Stimulated activated CD8-positive, alpha-beta memory T cell treated with anti-CD3 and anti-CD28 coated beads, Interleukin-15, amount 100 ng/mL, for 24 hours (primary cell): ENCODE data around the gene METTL8.
"Not testable (repeated sequence)": the region's sequence is repeated elsewhere in the genome, so short reads cannot be mapped to it uniquely, and the experiment has no call there.

Source experiments
- DNase-seq: peaks from one replicate; pipeline ENCODE4 v3.0.0-alpha.2; 2020; ENCODE audit warnings: low read depth

METTL8 gene

DNA sequence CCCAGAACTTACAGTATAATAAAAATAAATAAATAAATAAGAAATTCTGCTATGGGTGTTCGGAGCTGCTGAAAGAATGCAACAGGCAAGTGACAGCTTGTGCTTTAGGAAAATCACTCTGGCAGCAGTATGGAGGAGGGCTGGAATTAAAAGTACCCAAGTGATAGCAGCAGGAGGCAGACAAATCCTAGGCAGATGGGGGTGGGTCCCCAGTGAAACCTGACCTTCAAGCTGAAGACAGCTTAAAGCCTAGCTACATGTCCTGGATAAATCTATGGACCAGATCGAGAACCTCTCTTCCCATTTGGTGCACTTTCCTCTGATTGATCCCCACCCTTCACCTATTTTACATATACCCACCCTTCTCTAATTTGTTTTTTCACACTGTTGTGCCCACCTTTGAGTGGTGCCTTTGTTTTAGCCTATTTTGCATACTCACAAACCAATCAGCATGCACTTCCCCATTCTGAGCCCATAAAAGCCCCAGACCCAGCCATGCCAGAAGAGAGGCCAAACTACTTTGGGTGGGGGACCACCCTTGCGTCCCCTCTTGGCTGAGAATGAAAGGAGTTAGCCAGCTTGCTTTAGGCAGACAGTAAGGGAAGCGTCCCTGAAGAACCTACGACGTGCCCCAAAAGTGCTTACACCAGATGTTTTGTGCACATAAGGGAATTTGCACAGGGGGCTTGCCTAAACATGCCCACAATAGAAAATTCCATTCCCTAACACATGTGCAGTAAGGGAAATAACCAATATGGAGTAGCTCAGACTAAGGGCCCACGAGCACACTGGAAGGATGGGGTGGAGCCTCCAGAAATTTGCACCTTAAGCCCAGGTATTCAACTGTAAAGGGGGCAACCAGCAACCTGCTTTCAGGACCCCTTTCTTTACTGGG, 3.0 kb downstream of the METTL8 start:
- no peak for DNase-seq

DNA sequence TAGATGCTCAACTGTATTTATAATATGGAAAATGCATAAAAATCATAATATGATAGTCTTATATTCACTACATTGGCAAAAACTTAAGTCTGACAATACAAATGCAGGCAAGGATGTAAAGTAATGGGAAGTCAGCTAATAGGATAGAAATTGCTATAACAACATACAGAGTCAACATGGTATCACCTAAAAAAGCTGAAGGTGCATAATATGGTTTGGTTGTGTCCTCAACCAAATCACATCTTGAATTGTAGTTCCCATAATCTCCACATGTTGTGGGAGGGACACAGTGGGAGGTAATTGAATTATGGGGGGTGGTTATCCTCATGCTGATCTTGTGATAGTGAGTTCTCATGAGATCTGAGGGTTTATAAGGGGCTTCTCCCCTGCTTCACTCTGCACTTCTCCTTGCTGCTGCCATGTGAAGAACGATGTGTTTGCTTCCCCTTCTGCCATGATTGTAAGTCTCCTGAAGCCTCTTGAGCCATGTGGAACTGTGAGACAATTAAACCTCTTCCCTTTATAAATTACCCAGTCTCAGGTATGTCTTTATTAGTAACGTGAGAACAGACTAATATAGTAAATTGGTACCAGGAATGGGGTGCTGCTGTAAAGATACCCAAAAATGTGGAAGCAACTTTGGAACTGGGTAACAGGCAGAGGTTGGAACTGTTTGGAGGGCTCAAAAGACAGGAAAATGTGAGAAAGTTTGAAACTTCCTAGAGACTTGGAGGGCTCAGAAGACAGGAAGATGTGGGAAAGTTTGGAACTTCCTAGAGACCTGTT, 10.9 kb downstream of the METTL8 start:
- not testable (repeated sequence) for DNase-seq

DNA sequence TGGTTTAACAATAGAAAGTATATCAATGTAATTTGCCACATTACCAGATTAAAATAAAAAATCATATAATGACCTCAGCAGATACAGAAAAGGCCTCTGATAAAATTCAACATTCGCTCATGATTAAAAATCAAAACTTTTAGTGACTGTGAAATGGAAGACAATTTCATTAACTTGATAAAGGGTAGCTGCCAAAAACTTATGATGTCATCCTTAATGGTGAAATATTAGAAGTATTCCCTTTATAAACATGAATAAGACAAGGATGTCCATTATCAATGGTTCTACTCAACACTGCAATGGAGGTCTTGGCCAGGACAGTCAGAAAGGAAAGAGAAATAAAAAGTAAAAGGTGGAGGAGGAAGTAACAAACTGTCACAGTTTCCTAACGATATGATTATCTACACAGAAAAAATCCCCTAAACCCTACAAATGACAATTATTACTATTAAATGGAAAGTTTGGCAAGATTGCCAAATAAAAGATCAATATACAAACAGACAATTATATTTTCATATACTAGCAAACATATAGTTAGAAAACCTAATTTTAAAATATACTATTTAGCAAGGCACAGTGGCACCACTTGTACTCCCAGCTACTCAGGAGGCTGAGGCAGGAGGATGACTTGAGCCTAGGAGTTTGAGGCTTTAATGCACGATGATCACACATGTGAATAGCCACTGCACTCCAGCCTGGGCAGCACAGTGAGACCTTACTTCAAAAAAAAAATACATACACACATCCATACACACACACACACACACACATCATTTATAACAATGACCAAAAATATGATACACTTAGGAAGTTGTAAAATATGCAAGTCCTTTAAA, 12.8 kb downstream of the METTL8 start:
- DNase-seq, result no peak

DNA sequence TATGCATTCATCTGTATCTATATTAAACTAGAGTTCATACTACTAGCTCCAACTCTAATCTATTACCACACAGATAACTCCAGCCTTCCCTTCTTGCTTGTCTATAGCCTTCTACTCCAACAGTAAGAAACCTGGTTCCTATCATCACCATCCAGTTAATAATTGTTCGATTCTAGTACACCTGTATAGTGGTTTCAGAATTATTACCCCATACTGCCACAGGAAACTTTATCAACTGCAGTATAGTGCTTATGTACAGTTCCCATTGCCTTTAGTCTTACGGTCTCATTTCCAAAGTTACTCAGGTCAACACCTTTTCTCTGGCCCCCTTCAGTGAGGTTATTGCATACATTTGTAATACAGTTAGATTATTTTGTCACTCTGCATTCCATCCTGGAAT, 14.5 kb downstream of the METTL8 start:
- no peak for DNase-seq

DNA sequence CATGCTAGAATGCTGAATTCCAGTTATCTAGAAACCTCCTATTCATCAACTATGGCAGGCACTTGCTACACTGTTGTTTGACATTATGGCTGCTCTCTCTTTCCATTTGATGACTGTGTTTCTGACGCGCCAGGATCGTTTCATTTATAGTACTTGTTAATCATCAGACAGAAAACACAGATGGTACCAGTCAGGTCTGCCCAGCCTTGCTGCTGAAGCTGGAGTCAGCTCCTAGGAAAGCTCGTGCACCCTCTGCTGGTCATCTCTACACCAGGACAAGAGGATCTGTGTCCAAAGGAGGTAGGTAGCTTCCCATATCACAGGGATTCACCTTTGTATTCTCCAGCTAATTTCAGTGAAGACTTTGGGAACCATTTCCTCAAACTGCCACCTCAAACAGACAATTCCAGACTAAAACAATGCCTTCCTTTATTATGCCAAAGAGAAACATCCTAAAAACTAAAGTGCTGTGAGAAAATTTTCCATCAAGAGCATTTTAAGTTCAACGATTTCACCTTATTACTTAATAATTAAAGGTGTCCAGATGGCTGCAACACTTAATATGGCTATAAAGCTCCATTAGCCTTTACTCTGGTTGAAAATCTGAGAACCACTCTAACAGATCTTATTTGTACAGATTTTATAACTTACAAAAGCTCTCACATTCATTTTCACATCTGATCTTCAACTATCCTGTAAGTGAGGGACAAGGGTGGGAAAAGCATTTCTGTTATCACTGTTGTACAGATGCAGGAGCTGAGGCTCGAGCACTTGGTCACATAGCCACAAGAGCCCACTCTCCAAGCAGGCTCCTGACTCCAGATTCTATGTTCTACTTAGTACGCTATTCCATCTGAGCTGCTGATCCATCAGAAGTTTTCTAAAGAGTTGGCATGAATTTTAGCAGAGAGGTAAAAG, 17.5 kb downstream of the METTL8 start:
- DNase-seq, result peak; percentile 37

DNA sequence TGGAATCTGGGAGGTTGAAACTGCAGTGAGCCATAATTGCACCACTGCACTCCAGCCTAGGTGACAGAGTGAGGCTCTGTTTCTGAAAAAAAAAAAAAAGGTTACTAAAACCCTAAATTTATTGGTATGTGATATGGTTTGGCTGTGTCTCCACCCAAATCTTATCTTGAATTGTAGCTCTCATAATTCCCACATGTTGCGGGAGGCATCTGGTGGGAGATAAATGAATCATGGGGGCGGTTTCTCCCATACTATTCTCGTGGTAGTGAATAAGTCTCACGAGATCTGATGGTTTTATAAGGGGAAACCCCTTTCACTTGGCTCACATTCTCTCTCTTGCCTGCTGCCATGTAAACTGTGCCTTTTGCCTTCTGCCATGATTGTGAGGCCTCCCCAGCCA, 19.1 kb downstream of the METTL8 start:
- DNase-seq, result not testable (repeated sequence)

DNA sequence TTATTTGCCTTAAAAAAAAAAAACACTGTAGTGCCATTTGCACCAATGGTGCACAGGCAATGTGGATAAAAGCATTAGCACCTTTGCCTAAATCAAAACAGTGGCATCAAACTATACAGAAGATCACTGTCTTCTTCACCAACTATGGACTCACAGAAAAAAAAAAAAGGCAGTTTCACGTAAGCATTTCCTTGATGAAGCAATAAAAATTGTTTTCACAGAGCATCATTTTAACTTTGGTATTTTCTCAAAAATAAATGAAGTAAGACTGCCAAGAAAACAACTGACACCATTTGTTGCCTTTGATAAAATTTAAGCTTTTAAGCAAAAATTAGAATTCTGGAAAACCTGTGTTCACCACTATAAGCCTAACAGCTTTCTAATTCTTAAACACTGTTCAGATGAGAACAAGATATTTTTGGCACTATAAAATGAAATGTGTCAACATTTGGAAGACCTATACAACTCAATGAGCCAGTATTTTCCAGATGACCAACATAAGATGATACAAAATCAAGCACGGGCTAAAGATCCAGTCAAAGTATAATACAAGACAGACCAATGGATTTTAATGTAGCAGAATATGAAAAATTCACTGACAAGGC, 21.1 kb downstream of the METTL8 start:
- DNase-seq, result no peak

DNA sequence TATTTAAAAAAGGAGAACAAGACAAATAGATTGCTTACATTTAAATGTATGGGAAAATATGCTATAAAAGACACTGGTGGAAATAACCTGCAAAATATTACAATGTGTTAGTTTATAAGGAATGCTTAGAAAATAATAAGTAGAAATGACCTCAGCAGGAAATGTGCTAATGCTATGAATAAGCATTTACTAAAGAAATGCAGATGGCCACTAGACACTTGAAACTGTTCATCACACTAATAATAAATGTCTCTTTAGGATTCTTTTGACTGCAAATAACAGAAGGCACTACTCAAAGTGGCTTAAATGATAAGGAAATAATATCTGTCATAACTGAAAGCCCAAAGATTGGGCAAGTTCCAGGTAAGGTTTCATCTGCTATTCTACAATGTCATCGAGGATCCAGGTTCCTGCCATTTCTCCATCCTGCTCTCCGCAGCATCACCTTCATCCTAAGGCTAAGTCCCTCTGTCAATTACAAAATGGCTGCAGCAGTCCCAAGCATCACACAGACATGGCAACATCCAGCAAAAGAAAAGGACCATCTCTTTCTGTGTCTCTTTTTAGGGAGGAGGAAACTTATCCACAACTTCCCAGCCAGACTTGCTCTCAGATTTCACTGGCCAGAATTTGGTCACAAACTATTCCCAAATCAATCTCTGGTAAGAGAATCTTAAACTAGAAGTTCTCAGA, 21.9 kb downstream of the METTL8 start:
- no peak for DNase-seq

DNA sequence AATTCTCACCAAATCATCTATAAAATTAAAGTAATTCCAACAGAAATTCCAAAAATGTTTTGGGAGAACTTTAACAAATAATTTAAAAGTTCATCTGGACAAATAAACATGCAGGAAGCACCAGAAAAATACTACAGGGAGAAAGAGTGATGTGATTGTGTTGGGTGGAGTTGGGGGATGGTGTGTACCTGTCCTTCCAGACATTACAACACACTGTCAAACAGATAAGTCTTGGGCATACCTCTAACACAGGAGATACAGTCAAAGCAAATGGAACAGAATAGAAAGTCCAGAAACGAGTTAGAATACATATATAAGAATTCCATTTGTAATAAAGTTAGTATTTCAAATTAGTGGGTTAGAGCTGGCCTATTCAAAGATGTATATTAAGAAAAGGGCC, 22.6 kb downstream of the METTL8 start:
- DNase-seq, result no peak

DNA sequence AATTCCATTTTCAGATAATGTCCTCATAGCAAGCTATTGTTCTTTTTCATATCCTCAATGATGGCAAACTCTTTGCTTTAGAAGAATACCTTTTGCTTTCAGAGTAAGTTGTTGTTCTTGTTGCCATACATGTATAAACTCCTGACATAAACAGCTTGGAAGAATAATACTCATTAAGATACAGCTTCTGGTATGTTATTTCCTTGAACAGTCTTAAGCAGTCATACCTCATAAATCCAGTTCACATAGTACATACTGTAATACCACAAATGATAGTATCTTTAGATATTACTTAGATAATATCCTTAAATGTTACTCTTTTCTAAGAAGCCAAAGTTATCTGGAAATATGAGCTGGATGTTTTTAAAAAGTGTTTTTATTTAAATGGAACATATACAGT, 23.2 kb downstream of the METTL8 start:
- DNase-seq, result no peak

DNA sequence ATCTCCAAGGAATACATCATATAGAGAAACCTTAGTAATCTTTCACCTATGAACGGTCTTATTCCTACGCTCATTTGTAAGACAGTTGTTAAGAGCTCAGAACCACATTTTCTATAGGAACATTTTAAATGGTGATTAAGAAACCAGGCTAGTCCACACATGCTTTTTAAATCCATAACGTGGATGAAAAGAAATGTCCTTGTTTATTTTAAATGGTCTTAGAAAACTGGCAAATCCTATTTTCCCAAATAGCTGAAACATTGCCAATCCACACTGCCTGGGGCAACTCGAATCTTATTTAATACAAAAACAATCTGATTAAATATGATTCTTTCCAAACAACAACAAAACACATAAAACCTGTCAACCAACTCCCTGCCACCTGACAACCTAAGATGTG, 23.7 kb downstream of the METTL8 start:
- DNase-seq, result no peak

DNA sequence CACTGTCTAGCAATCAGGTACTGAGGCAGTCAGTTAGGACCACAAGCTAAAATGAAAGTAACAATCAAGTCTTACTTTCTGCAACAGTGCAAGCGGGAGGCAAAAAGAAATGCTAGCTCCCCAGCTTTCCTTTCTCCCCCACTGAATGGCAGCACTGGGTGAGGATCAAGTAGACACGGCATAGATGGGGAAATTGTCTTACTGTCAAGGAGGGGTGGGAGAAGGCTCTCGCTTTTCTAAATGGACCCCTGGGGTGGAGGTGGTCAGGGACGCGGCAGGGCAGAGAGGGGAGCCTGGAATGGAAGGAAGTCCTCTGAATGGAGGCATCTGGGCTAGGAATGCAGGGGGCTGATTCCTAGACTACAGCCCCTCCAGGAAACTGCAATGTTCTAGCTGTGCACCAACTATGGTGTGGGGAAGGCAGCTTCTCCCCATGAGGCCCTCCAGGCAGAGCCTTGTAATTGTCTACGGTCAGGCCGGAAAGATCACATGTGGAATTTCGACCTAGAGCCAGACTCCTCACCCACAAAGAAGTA, 24.3 kb downstream of the METTL8 start:
- no peak for DNase-seq

DNA sequence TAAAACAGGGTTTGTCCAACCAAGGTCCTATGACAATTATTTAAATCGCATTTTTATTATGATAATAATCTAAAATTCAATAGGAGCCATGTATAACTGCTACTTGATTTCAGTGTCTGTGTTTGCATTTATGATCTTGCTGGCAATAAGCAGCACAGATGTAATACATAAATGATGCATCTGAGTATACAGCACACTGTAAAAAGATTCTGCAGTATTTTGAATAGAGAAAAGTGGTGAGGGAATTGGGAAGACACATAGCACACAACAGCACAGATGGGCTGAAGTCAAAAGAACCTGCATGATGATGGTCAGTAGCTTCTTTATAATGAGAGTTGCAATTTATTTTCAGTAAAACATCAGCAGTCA, 26.1 kb downstream of the METTL8 start:
- no peak for DNase-seq

DNA sequence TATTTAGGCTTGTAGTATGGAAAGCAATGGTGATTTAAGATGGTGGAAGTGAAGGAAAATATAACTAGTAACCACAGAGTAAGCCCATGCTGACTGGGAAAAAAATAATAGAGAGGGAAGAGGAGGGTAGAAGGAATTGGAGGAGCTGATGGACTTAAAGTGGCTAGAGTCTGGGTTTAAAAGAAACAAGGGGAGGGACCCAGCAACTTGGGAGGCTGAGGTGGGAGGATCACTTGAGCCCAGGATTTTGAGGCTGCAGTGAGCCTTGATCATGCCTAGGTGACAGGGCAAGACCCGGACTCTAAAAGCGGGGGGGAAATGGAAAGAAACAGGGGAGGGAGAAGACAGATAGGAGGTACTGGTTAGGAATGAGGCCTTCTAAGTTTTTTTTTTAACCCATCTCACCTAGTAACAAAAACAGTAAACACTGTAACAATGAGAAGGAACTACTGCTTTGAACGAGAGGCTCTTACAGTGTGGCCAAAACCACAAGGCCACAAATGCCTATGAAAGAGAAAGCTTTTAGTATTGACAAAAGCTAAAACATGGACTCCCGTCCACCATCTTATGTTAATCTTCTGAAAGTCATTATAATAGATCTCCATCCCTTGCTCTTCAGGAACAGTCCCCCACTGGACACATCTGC, 26.6 kb downstream of the METTL8 start:
- DNase-seq, result no peak

DNA sequence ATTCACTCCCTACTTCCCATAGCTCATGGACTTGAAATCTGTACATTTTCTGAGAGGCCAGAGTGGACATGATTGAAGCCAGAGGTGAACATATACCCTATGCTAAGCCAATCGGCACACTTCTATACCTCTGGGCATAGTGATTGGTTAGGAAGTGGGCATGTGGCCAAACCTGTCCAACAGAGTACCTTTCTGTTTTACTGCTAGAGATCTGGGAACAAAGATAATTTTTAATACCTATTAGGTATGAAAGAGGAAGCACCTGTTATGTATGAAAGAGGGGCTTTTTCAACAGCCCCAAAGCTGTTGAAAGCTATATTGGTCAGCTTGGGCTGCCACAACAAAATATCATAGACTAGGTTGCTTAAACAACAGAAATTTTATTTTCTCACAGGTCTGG, 27.7 kb downstream of the METTL8 start:
- DNase-seq, result no peak

DNA sequence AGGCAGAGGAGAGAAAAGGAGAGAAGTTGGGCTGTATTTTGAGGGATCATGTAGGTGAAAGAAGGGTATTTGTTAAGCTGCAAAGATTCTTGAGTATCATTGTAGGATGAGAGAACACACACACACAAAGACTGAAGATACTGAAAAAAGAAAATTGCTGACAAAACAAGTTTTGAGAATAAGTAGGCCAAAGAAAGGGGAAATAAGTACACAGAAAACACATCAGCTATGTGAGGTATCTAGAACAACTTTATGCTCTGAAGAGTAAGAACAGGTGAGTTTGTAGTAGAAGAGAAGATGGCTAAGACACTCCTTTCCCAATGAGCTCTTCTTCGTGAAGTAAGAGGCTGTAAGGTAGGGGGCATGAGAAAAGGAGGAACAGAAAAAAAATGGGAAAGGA, 28.2 kb downstream of the METTL8 start:
- no peak for DNase-seq

DNA sequence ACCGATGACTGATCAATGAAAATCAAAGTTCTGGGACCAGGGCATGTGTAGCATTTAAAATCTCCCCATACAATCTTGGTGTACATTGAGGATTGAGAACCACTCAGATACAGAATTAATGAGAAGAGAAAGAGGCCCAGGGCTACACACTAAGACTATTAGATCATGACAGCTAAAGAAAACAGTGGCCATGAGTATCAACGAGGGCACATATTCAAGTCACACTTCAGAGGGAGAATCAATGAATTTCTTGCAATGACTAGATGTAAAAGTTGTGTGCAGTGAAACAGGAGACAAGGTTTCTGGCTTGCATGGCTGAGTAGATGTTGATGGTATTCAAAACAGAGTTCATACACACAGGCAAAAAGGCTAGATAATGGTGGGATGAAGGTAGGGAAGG, 29.1 kb downstream of the METTL8 start:
- no peak for DNase-seq

DNA sequence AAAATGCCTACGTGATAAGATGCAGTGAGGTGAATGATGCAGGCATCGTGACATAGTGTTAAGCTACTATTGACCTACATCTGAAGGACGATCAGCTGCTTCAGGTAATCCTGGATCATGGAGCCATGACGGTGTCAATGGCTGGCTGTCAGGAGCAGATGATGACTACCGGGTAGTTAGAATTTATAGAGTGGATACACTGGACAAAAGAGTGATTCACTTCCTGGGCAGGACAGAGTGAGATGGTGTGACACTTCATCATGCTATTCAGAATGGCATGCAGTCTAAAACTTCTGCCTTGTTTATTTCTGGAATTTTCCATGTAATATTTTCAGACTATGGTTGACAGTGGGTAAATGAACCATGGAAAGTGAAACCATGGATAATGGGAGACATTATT, 29.5 kb downstream of the METTL8 start:
- DNase-seq, result no peak

DNA sequence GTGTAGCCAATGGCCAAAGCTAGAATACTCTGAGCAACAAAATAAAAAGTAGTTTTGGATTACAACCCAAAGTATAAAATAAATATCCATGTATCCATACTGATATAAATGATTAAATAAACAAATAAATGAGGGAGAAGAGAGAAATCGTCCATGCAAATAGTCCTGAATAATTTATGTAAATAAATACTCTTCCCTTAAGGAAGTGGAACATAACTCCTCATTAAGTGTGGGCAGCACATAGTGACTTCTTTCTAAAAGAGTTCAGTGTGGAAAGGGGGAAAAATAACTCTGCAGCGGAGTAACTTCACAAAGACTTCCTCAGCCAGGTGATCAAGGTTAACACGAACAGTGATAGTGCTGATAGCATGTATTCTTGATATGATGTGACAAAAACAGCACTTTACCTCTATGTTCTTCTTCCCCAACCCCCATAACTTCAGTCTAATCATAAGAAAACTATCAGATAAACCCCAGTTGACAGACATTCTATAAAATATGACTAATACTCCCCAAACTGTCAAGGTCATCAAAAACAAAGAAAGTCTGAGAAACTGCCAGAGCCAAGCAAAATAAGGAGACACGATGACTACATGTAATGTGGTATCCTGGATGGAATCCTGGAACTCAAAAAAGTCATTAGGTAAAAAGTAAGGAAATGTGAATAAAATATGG, 30.7 kb downstream of the METTL8 start:
- no peak for DNase-seq
